Prostate gland (tissue), 2 donors: Measurements from ENCODE around the gene PZP. TPM values are rescaled to one million over a fixed set of nuclear protein-coding genes. Genes with fewer than 3 reads are reported as not detected.

Experiments
- DNase-seq: peaks from one replicate; pipeline ENCODE4 v3.0.0-alpha.2; 2019; ENCODE audit warnings: low spot score
- H3K27ac ChIP-seq, 2 donors: fragments of 200-600 bp; sonication (generic); 2 replicates each; pipeline ENCODE4 v1.5.1; 2017 to 2019
- H3K27me3 ChIP-seq: fragments of 200-600 bp; sonication (generic); replicated peaks from 2 replicates; pipeline ENCODE4 v1.5.1; 2019; ENCODE audit not compliant: insufficient read depth
- H3K36me3 ChIP-seq, 2 donors: fragments of 200-600 bp; sonication (generic); 1 replicate in 1 of 2; 2 replicates in 1 of 2; pipeline versions ENCODE4 v1.5.1 to v1.8.1; 2017 to 2019
- H3K4me1 ChIP-seq: fragments of 200-600 bp; sonication (generic); replicated peaks from 2 replicates; pipeline ENCODE4 v1.5.1; 2019
- H3K4me3 ChIP-seq, 2 donors: fragments of 200-600 bp; sonication (generic); 2 replicates each; pipeline ENCODE4 v1.5.1; 2017 to 2019
- H3K9me3 ChIP-seq: fragments of 200-600 bp; sonication (generic); 2 replicates; pipeline ENCODE4 v1.5.1; 2017
- POLR2A ChIP-seq: fragments of 450-650 bp; IDR thresholded peaks from one replicate; pipeline ENCODE4 v1.6.1; 2016; ENCODE audit warnings: antibody characterized with exemption, mild to moderate bottlenecking
- POLR2AphosphoS5 ChIP-seq: sonication (generic); formaldehyde crosslinking; IDR thresholded peaks from one replicate; pipeline ENCODE4 v1.6.1; 2017; ENCODE audit warnings: antibody characterized with exemption
- WGBS: methylation state at CpG from one replicate; pipeline ENCODE4 v1.1.5; 2018; 5-methylcytosine and 5-hydroxymethylcytosine counted together
- intact Hi-C: fragments of 100-400 bp; cut with DNase I; formaldehyde crosslinking; loops from one replicate; pipeline ENCODE4 v1.14.2; 2022
- total RNA-seq, 2 donors: library from RNA; depleted of rRNA; stranded (reverse); fragments of >200 nt; gene quantifications; one replicate each; pipeline ENCODE4 v1.1.0, GENCODE V29; 2016
- TF ChIP-seq, protein P1 (sequence below), 4 experiments: fragments of 200-600 bp in 2 of 4; fragments of 450-650 bp in 2 of 4; sonication (generic) in 2 of 4; IDR thresholded peaks; 1 replicate in 3 of 4; 2 replicates in 1 of 4; pipeline ENCODE4 v1.5.1; 2016 to 2019; ENCODE audit warnings: antibody characterized with exemption in 4 of 4, mild to moderate bottlenecking in 2 of 4, moderate library complexity in 2 of 4

The PZP gene
- total RNA-seq, 2 donors from 2014 or later: 0.62 TPM; not detected in 1

DNA sequence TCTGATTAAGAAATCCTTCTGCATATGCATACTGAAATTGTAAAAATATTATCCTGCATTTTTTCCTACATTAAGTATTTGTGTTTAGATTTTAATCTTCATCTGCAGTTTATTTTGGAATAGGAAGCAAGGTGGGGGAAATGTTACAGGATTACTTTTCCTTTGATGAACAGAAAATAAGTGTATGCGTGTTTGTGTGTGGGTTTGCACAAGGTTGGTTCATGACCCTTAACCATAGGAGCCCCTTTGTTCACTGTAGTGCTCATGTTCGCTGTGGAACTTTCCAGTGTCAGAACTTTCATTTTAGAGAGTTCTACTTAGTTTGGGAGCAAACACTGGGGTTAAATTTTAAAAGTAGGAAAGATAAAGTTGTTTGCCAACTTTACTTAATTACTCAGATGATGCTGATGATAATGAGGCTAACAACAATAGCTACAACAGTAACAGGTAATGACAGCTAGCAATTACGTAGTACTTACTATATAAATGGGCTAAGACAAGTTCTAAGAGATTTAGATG lies 86.0 kb downstream of the PZP start:
- H3K27me3 ChIP-seq: no peaks in the 10 kb centered on the region
- no peaks in the 10 kb centered on the region for H3K36me3 ChIP-seq
- H3K9me3 ChIP-seq: no peaks in the 10 kb centered on the region
- intact Hi-C loops: no loop called here
- no peak overlapping the region for H3K27ac ChIP-seq
- H3K4me3 ChIP-seq: no peak overlapping the region
- DNase-seq: no peak
- no peaks in the 10 kb centered on the region for H3K4me1 ChIP-seq
- 8% methylated on average over 3 of the region's 3 CpGs for WGBS
- TF ChIP-seq POLR2A (no peak), POLR2AphosphoS5 (no peak)
- TF ChIP-seq, protein P1, sequence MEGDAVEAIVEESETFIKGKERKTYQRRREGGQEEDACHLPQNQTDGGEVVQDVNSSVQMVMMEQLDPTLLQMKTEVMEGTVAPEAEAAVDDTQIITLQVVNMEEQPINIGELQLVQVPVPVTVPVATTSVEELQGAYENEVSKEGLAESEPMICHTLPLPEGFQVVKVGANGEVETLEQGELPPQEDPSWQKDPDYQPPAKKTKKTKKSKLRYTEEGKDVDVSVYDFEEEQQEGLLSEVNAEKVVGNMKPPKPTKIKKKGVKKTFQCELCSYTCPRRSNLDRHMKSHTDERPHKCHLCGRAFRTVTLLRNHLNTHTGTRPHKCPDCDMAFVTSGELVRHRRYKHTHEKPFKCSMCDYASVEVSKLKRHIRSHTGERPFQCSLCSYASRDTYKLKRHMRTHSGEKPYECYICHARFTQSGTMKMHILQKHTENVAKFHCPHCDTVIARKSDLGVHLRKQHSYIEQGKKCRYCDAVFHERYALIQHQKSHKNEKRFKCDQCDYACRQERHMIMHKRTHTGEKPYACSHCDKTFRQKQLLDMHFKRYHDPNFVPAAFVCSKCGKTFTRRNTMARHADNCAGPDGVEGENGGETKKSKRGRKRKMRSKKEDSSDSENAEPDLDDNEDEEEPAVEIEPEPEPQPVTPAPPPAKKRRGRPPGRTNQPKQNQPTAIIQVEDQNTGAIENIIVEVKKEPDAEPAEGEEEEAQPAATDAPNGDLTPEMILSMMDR (IDR thresholded peaks at IDR 0.05): no peak

DNA sequence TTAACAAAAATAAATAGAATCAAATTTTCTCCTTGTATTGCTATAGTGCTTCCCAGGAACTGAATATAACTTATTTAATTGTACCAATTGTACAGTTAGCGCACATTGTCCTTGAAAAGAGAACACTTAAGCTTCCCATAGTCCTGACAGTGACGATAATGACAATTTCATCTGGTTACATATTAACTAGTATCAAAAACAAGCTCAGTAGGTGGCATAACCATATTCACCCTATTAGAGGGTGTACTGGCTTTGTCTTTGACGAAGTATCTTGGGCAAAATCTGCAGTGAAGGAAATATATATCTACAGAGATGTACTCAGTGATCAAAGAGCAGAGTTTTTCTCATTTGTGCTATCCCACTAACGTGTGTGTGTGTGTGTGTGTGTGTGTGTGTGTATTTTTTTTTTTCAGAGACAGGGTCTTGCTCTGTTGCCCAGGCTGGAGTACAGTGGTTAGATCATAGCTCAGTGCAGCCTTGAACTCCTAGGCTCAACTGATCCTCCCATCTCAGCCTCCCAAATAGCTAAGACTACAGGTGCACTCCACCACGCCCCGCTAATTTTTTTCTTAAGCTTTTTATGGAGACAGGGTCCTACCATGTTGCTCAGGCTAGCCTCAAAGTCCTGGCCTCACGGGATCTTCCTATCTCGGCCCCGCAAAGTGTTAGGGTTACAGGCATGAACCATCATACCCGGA lies 87.6 kb downstream of the PZP start:
- H3K4me3 ChIP-seq: no peak overlapping the region
- H3K4me1 ChIP-seq: no peaks in the 10 kb centered on the region
- 92% methylated on average over 10 of the region's 10 CpGs for WGBS
- no peak overlapping the region for H3K27ac ChIP-seq
- H3K27me3 ChIP-seq: no peaks in the 10 kb centered on the region
- TF ChIP-seq, protein P1 (IDR thresholded peaks at IDR 0.05): no peak
- no peak for TF ChIP-seq POLR2A
- no peak for TF ChIP-seq POLR2AphosphoS5
- H3K9me3 ChIP-seq: no peaks in the 10 kb centered on the region
- intact Hi-C loops: no loop called here
- no peak for DNase-seq
- H3K36me3 ChIP-seq: no peaks in the 10 kb centered on the region

DNA sequence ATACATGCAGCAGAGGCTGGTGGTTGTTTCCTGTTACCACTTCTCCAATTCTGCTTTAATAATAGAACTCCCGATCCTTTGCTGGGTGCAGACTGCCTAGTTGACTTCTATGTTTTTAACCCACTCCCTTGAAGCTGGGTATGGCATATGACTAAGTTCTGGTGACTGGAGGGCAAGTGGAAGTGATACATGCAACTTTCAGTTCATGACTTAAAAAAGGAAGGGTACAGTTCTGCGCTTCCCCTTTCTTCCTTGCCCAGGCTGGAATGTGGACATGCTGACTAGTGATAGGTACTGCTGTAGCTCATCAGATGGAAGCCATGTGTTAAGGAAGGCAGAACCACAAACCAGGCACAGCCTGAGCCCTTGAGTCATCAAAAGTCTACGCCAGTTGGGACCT lies 90.0 kb downstream of the PZP start:
- Histone ChIP-seq H3K9me3 (no peaks in the 10 kb centered on the region), H3K27me3 (no peaks in the 10 kb centered on the region), H3K36me3 (no peaks in the 10 kb centered on the region), H3K27ac (peak overlapping the region in 1 of 2 donors; percentile 36), H3K4me3 (no peak overlapping the region), H3K4me1 (no peaks in the 10 kb centered on the region)
- 79% methylated on average over 3 of the region's 3 CpGs for WGBS
- intact Hi-C loops: no loop called here
- DNase-seq: no peak
- TF ChIP-seq POLR2A (no peak), POLR2AphosphoS5 (no peak)
- TF ChIP-seq, protein P1 (IDR thresholded peaks at IDR 0.05): no peak

DNA sequence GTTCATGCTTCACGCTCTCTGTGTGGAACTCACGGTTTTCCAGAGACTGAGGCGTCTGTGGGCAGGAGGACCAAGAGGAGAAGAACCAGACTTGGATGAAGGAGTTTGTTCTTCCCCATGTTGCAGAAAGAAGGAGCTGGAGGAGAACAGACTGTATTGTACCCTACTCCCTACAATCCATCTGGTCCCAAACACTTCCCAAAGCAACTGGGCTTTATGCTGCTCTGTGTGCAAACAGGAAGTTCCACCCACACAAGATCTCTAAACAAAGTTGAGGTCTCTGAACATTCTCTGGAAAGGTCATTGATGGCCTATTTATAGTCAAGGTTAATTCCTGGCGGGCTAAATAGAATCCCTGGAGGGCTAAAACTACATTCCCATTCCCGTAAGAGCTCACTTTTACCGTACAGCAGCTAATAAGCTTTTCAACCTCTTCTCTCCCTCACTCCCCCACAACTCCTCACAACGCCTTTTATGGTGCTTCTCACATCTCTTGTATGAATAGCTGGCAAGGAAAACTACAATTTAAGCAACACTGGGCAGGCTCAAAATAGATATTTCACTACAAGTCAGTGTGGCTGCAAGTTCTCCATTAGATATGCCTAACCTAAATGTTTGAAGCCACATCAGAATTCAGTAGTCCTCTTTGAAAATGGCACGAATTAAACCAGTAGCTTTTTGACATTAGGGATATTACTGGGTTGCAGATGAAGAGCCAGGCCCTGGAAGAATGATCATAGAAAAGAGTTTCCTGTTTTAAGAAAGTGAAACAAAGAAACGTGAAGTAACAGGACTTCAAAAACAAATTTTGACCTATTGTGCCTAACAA lies 92.2 kb downstream of the PZP start, which contains the start of gene A2M:
Gene A2M (minus strand): TSS at position 189 of the 829 bp plus-strand sequence. CDS start 70 bp downstream, at position 119.
- no peaks in the 10 kb centered on the region for H3K4me1 ChIP-seq
- H3K27ac ChIP-seq: peak within 1 kb of the TSS; percentile 36 to 50
- no peaks in the 10 kb centered on the region for H3K9me3 ChIP-seq
- intact Hi-C loops: no loop called here
- WGBS: 55% methylated on average over 9 of the region's 9 CpGs
- H3K27me3 ChIP-seq: no peaks in the 10 kb centered on the region
- no peaks in the 10 kb centered on the region for H3K36me3 ChIP-seq
- peak within 1 kb of the TSS; percentile 13 to 15 for H3K4me3 ChIP-seq
- no peak for DNase-seq
- TF ChIP-seq POLR2A: no peak
- TF ChIP-seq, protein P1 (IDR thresholded peaks at IDR 0.05): no peak
- peak; percentile 34 for TF ChIP-seq POLR2AphosphoS5
